Limb (tissue), 2 donors: ENCODE data around the gene TMEM72.

Experiments
- DNase-seq, 2 donors: peaks; one replicate each; pipeline ENCODE4 v3.0.0-alpha.2; 2016; ENCODE audit errors: extremely low spot score in 2 of 2

Gene TMEM72

GRCh38 chr10:44966816-44967509, 55.8 kb downstream of the TMEM72 start:
- peak in 1 of 2 donors; percentile 14 for DNase-seq

- DNase-seq, result peak in 1 of 2 donors; percentile 21
These were observed 56.5 kb downstream of the TMEM72 start for GRCh38 chr10:44967616-44968015.

- no peak for DNase-seq
These were observed 57.0 kb downstream of the TMEM72 start for GRCh38 chr10:44968091-44968490.

- DNase-seq, result no peak
These were observed 57.6 kb downstream of the TMEM72 start for GRCh38 chr10:44968500-44969400.

- DNase-seq, result no peak
These were observed 58.7 kb downstream of the TMEM72 start for GRCh38 chr10:44969854-44970253.

GRCh38 chr10:44970812-44971395, 59.8 kb downstream of the TMEM72 start:
- no peak for DNase-seq

GRCh38 chr10:44971434-44971833, 60.3 kb downstream of the TMEM72 start:
- no peak for DNase-seq

- no peak for DNase-seq
These were observed 61.0 kb downstream of the TMEM72 start for GRCh38 chr10:44971935-44972757.

GRCh38 chr10:44972874-44973306, 61.8 kb downstream of the TMEM72 start:
- no peak for DNase-seq

GRCh38 chr10:44973323-44974081, 62.4 kb downstream of the TMEM72 start:
- no peak for DNase-seq

GRCh38 chr10:44974082-44974627, 63.0 kb downstream of the TMEM72 start:
- no peak for DNase-seq

GRCh38 chr10:44974628-44975430, 63.7 kb downstream of the TMEM72 start:
- peak; percentile 67 to 86 for DNase-seq

- DNase-seq, result peak in 1 of 2 donors; percentile 60
These were observed 64.5 kb downstream of the TMEM72 start for GRCh38 chr10:44975431-44976331.

GRCh38 chr10:44976352-44977198, 65.4 kb downstream of the TMEM72 start:
- DNase-seq, result no peak

- no peak for DNase-seq
These were observed 66.4 kb downstream of the TMEM72 start for GRCh38 chr10:44977287-44978212.

GRCh38 chr10:44978213-44978569, 67.1 kb downstream of the TMEM72 start:
- no peak for DNase-seq
